H1 (cell line): ENCODE results near the gene SEMA3B. TPM values are rescaled to one million over a fixed set of nuclear protein-coding genes. Genes with fewer than 3 reads are reported as not detected.
A peak's percentile ranks its signal among the peaks of the same experiment; 100 is the strongest.

ENCODE experiments used
- CTCF ChIA-PET: fragments of 300-600 bp; sonication (Branson Sonifier 250); formaldehyde crosslinking; loops from one replicate; lab custom pipeline; 2021; ENCODE audit not compliant: partially characterized antibody; lab: Charles Lee
- POLR2A ChIA-PET: fragments of 300-600 bp; sonication (Branson Sonifier 250); formaldehyde crosslinking; loops from one replicate; lab custom pipeline; 2021; ENCODE audit warnings: inconsistent platforms; ENCODE audit not compliant: partially characterized antibody; lab: Charles Lee
- DNase-seq, 2 experiments: peaks; one replicate each; pipeline versions ENCODE4 v3.0.0 to v3.0.0-alpha.2; 2010 to 2022; ENCODE audit warnings: low spot score in 2 of 2, low read depth in 1 of 2, mixed read lengths in 1 of 2
- FAIRE-seq: peaks from 2 replicates; lab custom pipeline; 2011; peaks lifted over from hg19 to GRCh38; lab: Jason Lieb, UNC
- H2AFZ ChIP-seq: 2 replicates; pipeline ENCODE4 v1.8.1; 2012; ENCODE audit warnings: low read length, inconsistent platforms
- H2AK5ac ChIP-seq: 2 replicates; pipeline ENCODE4 v1.6.1; 2013; ENCODE audit warnings: low read depth, low read length
- H2BK120ac ChIP-seq: replicated peaks from 2 replicates; pipeline ENCODE3; 2013; ENCODE audit warnings: low read depth, low read length, inconsistent platforms
- H2BK12ac ChIP-seq: 2 replicates; pipeline ENCODE4 v1.6.1; 2013; ENCODE audit warnings: low read depth, low read length
- H2BK15ac ChIP-seq: 2 replicates; pipeline ENCODE4 v1.6.1; 2013; ENCODE audit warnings: low read length
- H2BK20ac ChIP-seq: 2 replicates; pipeline ENCODE4 v1.6.1; 2013; ENCODE audit warnings: low read length
- H2BK5ac ChIP-seq: 2 replicates; pipeline ENCODE4 v1.6.1; 2013; ENCODE audit warnings: low read depth, low read length
- H3K14ac ChIP-seq: 2 replicates; pipeline ENCODE4 v1.6.1; 2013; ENCODE audit warnings: inconsistent platforms; ENCODE audit not compliant: insufficient read length
- H3K18ac ChIP-seq: 2 replicates; pipeline ENCODE4 v1.6.1; 2013; ENCODE audit warnings: low read length; ENCODE audit errors: extremely low read depth
- H3K23ac ChIP-seq: 2 replicates; pipeline ENCODE4 v1.6.1; 2013; ENCODE audit warnings: inconsistent platforms; ENCODE audit not compliant: insufficient read length
- H3K23me2 ChIP-seq: 2 replicates; pipeline ENCODE4 v1.6.1; 2013; ENCODE audit warnings: low read depth, low read length
- H3K27ac ChIP-seq: 2 replicates; pipeline ENCODE4 v1.6.1; 2011; ENCODE audit warnings: low read depth, low read length, inconsistent platforms
- H3K27me3 ChIP-seq, 4 experiments: replicated peaks in 1 of 4; 1 replicate in 1 of 4; 2 replicates in 3 of 4; pipeline versions ENCODE4 v1.6.1 to v1.8.1; 2011 to 2013; ENCODE audit warnings: low read length in 3 of 4, mild to moderate bottlenecking in 3 of 4, inconsistent platforms in 2 of 4, mixed read lengths in 2 of 4, moderate library complexity in 1 of 4; ENCODE audit not compliant: control insufficient read depth in 3 of 4, insufficient read depth in 3 of 4; ENCODE audit errors: extremely low read depth in 1 of 4
- H3K36me3 ChIP-seq, 4 experiments: 2 replicates each; pipeline versions ENCODE4 v1.6.1 to v1.8.1; 2011 to 2013; ENCODE audit warnings: mild to moderate bottlenecking in 4 of 4, low read length in 3 of 4, moderate library complexity in 2 of 4, control low read depth in 1 of 4, inconsistent platforms in 1 of 4; ENCODE audit not compliant: insufficient read depth in 4 of 4, control insufficient read depth in 2 of 4
- H3K4ac ChIP-seq: replicated peaks from 2 replicates; pipeline ENCODE3; 2013; ENCODE audit warnings: low read length, low read depth, mixed read lengths, inconsistent platforms; ENCODE audit not compliant: insufficient read length
- H3K4me1 ChIP-seq, 4 experiments: replicated peaks in 1 of 4; 1 replicate in 1 of 4; 2 replicates in 3 of 4; pipeline versions ENCODE4 v1.6.1 to v1.8.1; 2011 to 2013; ENCODE audit warnings: low read length in 3 of 4, inconsistent platforms in 2 of 4, mixed read lengths in 1 of 4; ENCODE audit not compliant: insufficient read depth in 4 of 4, control insufficient read depth in 3 of 4
- H3K4me2 ChIP-seq, 2 experiments: 2 replicates each; pipeline versions ENCODE4 v1.6.1 to v1.8.1; 2011 to 2013; ENCODE audit warnings: low read depth in 2 of 2, low read length in 2 of 2, control low read depth in 1 of 2, inconsistent platforms in 1 of 2, mild to moderate bottlenecking in 1 of 2; ENCODE audit not compliant: insufficient read depth in 1 of 2
- H3K4me3 ChIP-seq, 4 experiments: fragments of 200-600, 300-600 bp in 1 of 4; sonication (generic), shearing (Covaris generic), sonication (Bioruptor Twin) in 1 of 4; 2 replicates each; pipeline versions ENCODE4 v1.5.1 to v1.8.1; 2011 to 2016; ENCODE audit warnings: low read length in 4 of 4, low read depth in 3 of 4, control low read depth in 2 of 4, inconsistent platforms in 2 of 4, mild to moderate bottlenecking in 2 of 4, mixed read lengths in 1 of 4, moderate library complexity in 1 of 4; ENCODE audit not compliant: insufficient read depth in 2 of 4; ENCODE audit errors: extremely low read depth in 1 of 4
- H3K56ac ChIP-seq: replicated peaks from 2 replicates; pipeline ENCODE3; 2013; ENCODE audit warnings: low read depth, mild to moderate bottlenecking, mixed read lengths, low read length, inconsistent platforms; ENCODE audit not compliant: insufficient read length
- H3K79me1 ChIP-seq: 2 replicates; pipeline ENCODE4 v1.6.1; 2013; ENCODE audit warnings: low read depth, low read length, control low read depth
- H3K79me2 ChIP-seq, 2 experiments: 2 replicates each; pipeline versions ENCODE4 v1.6.1 to v1.8.1; 2012 to 2013; ENCODE audit warnings: low read length in 2 of 2, mild to moderate bottlenecking in 2 of 2, inconsistent platforms in 1 of 2; ENCODE audit not compliant: insufficient read depth in 2 of 2, control insufficient read depth in 1 of 2
- H3K9ac ChIP-seq, 4 experiments: replicated peaks in 1 of 4; 1 replicate in 1 of 4; 2 replicates in 3 of 4; pipeline versions ENCODE4 v1.6.1 to v1.8.1; 2011 to 2013; ENCODE audit warnings: low read depth in 3 of 4, low read length in 3 of 4, control low read depth in 2 of 4, mild to moderate bottlenecking in 2 of 4, moderate library complexity in 2 of 4, inconsistent platforms in 1 of 4; ENCODE audit errors: extremely low read depth in 1 of 4
- H3K9me3 ChIP-seq, 2 experiments: 2 replicates each; pipeline versions ENCODE4 v1.6.1 to v1.8.1; 2012 to 2013; ENCODE audit warnings: mild to moderate bottlenecking in 2 of 2, moderate library complexity in 2 of 2, control low read depth in 1 of 2, inconsistent platforms in 1 of 2, low read depth in 1 of 2, low read length in 1 of 2, mixed read lengths in 1 of 2; ENCODE audit not compliant: insufficient read depth in 2 of 2
- H4K20me1 ChIP-seq, 2 experiments: replicated peaks in 1 of 2; 2 replicates each; pipeline versions ENCODE3 to v1.8.1; 2011 to 2013; ENCODE audit warnings: inconsistent platforms in 2 of 2, low read length in 2 of 2, mild to moderate bottlenecking in 1 of 2; ENCODE audit not compliant: insufficient read depth in 2 of 2, control insufficient read depth in 1 of 2
- H4K5ac ChIP-seq: 2 replicates; pipeline ENCODE4 v1.6.1; 2013; ENCODE audit warnings: low read length, low read depth, mixed read lengths, inconsistent platforms; ENCODE audit not compliant: insufficient read length
- H4K8ac ChIP-seq: 2 replicates; pipeline ENCODE4 v1.8.0; 2013; ENCODE audit warnings: mild to moderate bottlenecking, moderate library complexity, low read length, inconsistent platforms; ENCODE audit not compliant: insufficient read depth; ENCODE audit errors: extremely low read depth
- H4K91ac ChIP-seq: replicated peaks from 2 replicates; pipeline ENCODE3; 2013; ENCODE audit warnings: low read length, mixed read lengths, inconsistent platforms; ENCODE audit not compliant: insufficient read length
- ASH2L ChIP-seq: fragments of 200-600, 300-600 bp; sonication (generic); IDR thresholded peaks from one replicate; pipeline ENCODE4 v1.7.1; 2017; ENCODE audit warnings: low read length
- EZH2 ChIP-seq: fragments of 200-600 bp; sonication (generic); IDR thresholded peaks from 2 replicates; pipeline ENCODE4 v1.7.1; 2012; ENCODE audit warnings: low read depth, mild to moderate bottlenecking, moderate library complexity, low read length, inconsistent platforms; ENCODE audit not compliant: severe bottlenecking
- KDM1A ChIP-seq: fragments of 200-600, 300-600 bp; sonication (generic); IDR thresholded peaks from 2 replicates; pipeline ENCODE4 v1.7.1; 2016; ENCODE audit warnings: mild to moderate bottlenecking, low read length, borderline replicate concordance
- KDM4A ChIP-seq: IDR thresholded peaks from one replicate; pipeline ENCODE4 v1.7.1; 2012; ENCODE audit warnings: low read depth, mild to moderate bottlenecking, moderate library complexity, low read length, inconsistent platforms; ENCODE audit not compliant: severe bottlenecking
- PHF8 ChIP-seq: fragments of 200-600 bp; sonication (generic); conservative IDR thresholded peaks from 2 replicates; pipeline ENCODE4 v1.7.1; 2012; ENCODE audit warnings: low read depth, mild to moderate bottlenecking, inconsistent platforms, low read length, moderate library complexity
- POLR2A ChIP-seq, 2 experiments: IDR thresholded peaks; 1 replicate in 1 of 2; 2 replicates in 1 of 2; pipeline ENCODE4 v1.6.1; 2011; ENCODE audit warnings: low read depth in 2 of 2, low read length in 2 of 2, mild to moderate bottlenecking in 2 of 2; ENCODE audit errors: control extremely low read depth in 1 of 2
- SP1 ChIP-seq: IDR thresholded peaks from 2 replicates; pipeline ENCODE4 v1.6.1; 2011; ENCODE audit warnings: low read depth, low read length
- YY1 ChIP-seq: IDR thresholded peaks from 2 replicates; pipeline ENCODE4 v1.6.1; 2011; ENCODE audit warnings: low read depth, mild to moderate bottlenecking, low read length
- ZNF274 ChIP-seq: IDR thresholded peaks from 2 replicates; pipeline ENCODE4 v1.7.0; 2012; ENCODE audit warnings: low read length, borderline replicate concordance; ENCODE audit errors: extremely low read depth
- WGBS, 2 experiments: shearing (Covaris generic) in 1 of 2; methylation state at CpG; one replicate each; pipeline versions ENCODE4 v1.1.6 to v1.1.7; 2013 to 2015; ENCODE audit warnings: low lambda C conversion rate in 2 of 2, mixed read lengths in 2 of 2, inconsistent platforms in 1 of 2, low coverage in 1 of 2, missing lambda C conversion rate in 1 of 2; ENCODE audit not compliant: insufficient replicate concordance in 2 of 2, insufficient coverage in 1 of 2, insufficient read length in 1 of 2; ENCODE audit errors: extremely low coverage in 1 of 2, missing lambda C conversion rate in 1 of 2; 5-methylcytosine and 5-hydroxymethylcytosine counted together
- polyA plus RNA-seq, 7 experiments: library from polyadenylated mRNA; depleted of rRNA in 3 of 7; stranded (reverse) in 5 of 7; unstranded in 2 of 7; fragments of >200 nt in 5 of 7; fragments of 200-250 nt in 2 of 7; gene quantifications; 1 replicate in 5 of 7; 2 replicates in 1 of 7; 4 replicates in 1 of 7; pipeline versions ENCODE4 v1.2.1 to v1.2.3, GENCODE V29; 2011 to 2013; ENCODE audit warnings: missing spikeins in 2 of 7, mixed read lengths in 2 of 7
- total RNA-seq: library from RNA; stranded (reverse); fragmentation: NEBNext Ultra II Directional; extraction: Animal tissue kit (Norgen Biotek cat#: 25700); gene quantifications from 2 replicates; pipeline ENCODE4 v1.2.1, GENCODE V29; 2021
- TF ChIP-seq, protein P1 (sequence below): IDR thresholded peaks from 2 replicates; pipeline ENCODE4 v1.6.1; 2012; ENCODE audit warnings: inconsistent platforms

SEMA3B gene
- total and polyA plus RNA-seq, 2 of the 8 experiments (the other 6 are each of a cell fraction or from before 2014, with no cell fraction given) = 3.0 to 4.7 TPM

- Histone ChIP-seq H2BK5ac (0 out of 2 replicates have a peak overlapping the region, but pooled peaks have one; percentile 30), H3K18ac (peak overlapping the region; percentile 32), H2BK12ac (0 out of 2 replicates have a peak overlapping the region, but pooled peaks have one; percentile 81), H3K56ac (no peak overlapping the region), H3K23ac (no peak overlapping the region), H3K27ac (no peak overlapping the region), H2BK120ac (no peak overlapping the region), H3K79me2 (no peaks in the 10 kb centered on the region), H3K4ac (peak overlapping the region; percentile 74), H2BK15ac (no peak overlapping the region; the same call in 1 of the 2 replicates), H4K91ac (peak overlapping the region; percentile 90), H3K4me1 (peaks cover 0 to 13% (median 10%) of the 10 kb centered on the region in 4 experiments; a peak in 5 of 7 replicates), H3K14ac (no peak overlapping the region), H3K4me3 (peak overlapping the region; percentile 20 to 61 (median 37)), H3K4me2 (peak overlapping the region; percentile 53 to 86), H3K23me2 (peaks cover 2% of the 10 kb centered on the region; the same call in 1 of the 2 replicates), H3K27me3 (peaks cover 27 to 54% (median 43%) of the 10 kb centered on the region in 4 experiments), H2BK20ac (no peak overlapping the region), H3K79me1 (no peaks in the 10 kb centered on the region), H3K9ac (peak overlapping the region in 2 of 4 experiments; percentile 13 to 21; a peak in 2 of 7 replicates), H4K5ac (no peak overlapping the region), H3K36me3 (no peaks in the 10 kb centered on the region), H2AK5ac (no peak overlapping the region), H4K20me1 (no peaks in the 10 kb centered on the region), H3K9me3 (no peaks in the 10 kb centered on the region; a peak in 1 of 4 replicates), H4K8ac (peak overlapping the region; percentile 70), H2AFZ (no peak overlapping the region)
- DNase-seq = peak in 1 of 2 experiments; percentile 80
- FAIRE-seq = no peak
- 17% methylated on average over 54 of the region's 65 CpGs; no CpG with 5 or more reads in 1 of the 2 experiments for WGBS, 2 experiments
- CTCF ChIA-PET = interaction anchor here (0.6 to 53.5 kb wide), 24 partner anchors 9 to 483 kb away, joined by 3 to 2149 read pairs (median 4); partner anchors contain the start of genes GNAI2, GNAT1, HYAL2 and IFRD2
- POLR2A ChIA-PET = interaction anchor here (0.6 to 9.6 kb wide), 18 partner anchors 7 to 748 kb away, joined by 3 to 122 read pairs (median 4); partner anchors contain the start of gene IFRD2
- TF ChIP-seq KDM4A = peak; percentile 40
- TF ChIP-seq EZH2 = peak; percentile 19
- TF ChIP-seq PHF8 = no peak
- no peak for TF ChIP-seq ZNF274
- TF ChIP-seq, protein P1, sequence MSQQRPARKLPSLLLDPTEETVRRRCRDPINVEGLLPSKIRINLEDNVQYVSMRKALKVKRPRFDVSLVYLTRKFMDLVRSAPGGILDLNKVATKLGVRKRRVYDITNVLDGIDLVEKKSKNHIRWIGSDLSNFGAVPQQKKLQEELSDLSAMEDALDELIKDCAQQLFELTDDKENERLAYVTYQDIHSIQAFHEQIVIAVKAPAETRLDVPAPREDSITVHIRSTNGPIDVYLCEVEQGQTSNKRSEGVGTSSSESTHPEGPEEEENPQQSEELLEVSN = peak; percentile 29; the same call in 1 of the 2 replicates
- 0 out of 3 replicates have a peak, but pooled peaks of 1 of the 2 experiments have one; percentile 18 for TF ChIP-seq POLR2A (IDR thresholded peaks at IDR 0.05; ENCODE audit: control extremely low read depth in 1 of 2, low read depth in 2 of 2, low read length in 2 of 2)
- peak; percentile 28 for TF ChIP-seq ASH2L
- TF ChIP-seq SP1 = 0 out of 2 replicates have a peak, but pooled peaks have one; percentile 3
- no peak for TF ChIP-seq KDM1A
- no peak for TF ChIP-seq YY1
Observed at GRCh38 chr3:50275141-50275995, 6.4 kb downstream of the SEMA3B start.
